HEK293 (cell line): ENCODE results near the gene FLRT1.

Source experiments
- CTCF ChIP-seq: fragments of 450-650 bp; formaldehyde crosslinking; IDR thresholded peaks from 2 replicates; pipeline ENCODE4 v1.5.1; 2016; ENCODE audit warnings: missing biosample characterization, missing genetic modification characterization
- HOXD13 ChIP-seq: sonication (generic); formaldehyde crosslinking; IDR thresholded peaks from 2 replicates; pipeline ENCODE4 v1.8.0; 2022; ENCODE audit warnings: missing genetic modification reagents, borderline replicate concordance
- TF ChIP-seq, protein P1 (sequence below): fragments of 450-650 bp; formaldehyde crosslinking; IDR thresholded peaks from 2 replicates; pipeline ENCODE4 v1.5.1; 2016; ENCODE audit warnings: missing biosample characterization, missing genetic modification characterization

DNA sequence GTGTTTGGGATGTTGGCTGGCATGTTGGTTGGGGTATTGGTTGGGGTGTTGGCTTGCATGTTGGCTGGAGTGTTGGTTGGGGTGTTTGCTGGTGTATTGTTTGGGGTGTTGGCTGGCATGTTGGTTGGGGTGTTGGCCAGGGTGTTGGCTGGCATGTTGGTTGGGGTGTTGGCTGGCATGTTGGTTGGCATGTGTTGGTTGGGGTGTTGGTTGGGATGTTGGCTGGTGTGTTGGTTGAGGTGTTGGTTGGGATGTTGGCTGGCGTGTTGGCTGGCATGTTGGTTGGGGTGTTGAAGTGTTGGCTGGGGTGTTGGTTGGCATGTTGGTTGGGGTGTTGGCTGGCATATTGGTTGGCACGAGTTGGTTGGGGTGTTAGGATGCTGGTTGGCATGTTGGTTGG is 24.9 kb upstream of the FLRT1 start:
- TF ChIP-seq, protein P1, sequence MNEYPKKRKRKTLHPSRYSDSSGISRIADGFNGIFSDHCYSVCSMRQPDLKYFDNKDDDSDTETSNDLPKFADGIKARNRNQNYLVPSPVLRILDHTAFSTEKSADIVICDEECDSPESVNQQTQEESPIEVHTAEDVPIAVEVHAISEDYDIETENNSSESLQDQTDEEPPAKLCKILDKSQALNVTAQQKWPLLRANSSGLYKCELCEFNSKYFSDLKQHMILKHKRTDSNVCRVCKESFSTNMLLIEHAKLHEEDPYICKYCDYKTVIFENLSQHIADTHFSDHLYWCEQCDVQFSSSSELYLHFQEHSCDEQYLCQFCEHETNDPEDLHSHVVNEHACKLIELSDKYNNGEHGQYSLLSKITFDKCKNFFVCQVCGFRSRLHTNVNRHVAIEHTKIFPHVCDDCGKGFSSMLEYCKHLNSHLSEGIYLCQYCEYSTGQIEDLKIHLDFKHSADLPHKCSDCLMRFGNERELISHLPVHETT = no peak
- TF ChIP-seq HOXD13 (CRISPR knock-in tag) (no peak), CTCF (no peak)
